MG63 (cell line): ENCODE data around the gene FAM219B. TPM values are rescaled to one million over a fixed set of nuclear protein-coding genes. Genes with fewer than 3 reads are reported as not detected.

Source experiments
- total RNA-seq: library from RNA; depleted of rRNA; stranded (reverse); fragments of >200 nt; shearing (Covaris generic); gene quantifications from 2 replicates; pipeline ENCODE4 v1.2.3, GENCODE V29; 2014; ENCODE audit warnings: low replicate concordance; rRNA removed

Gene FAM219B
- total RNA-seq, 1 experiment from 2014 or later = 22.6 TPM

Other genes with a start within 250 kb of the FAM219B start
- 18.2 and 22.1 TPM in 2 replicates for gene EDC3, start 210.8 kb downstream of the FAM219B start, total RNA-seq
- gene CYP1A1, start 181.3 kb downstream of the FAM219B start, total RNA-seq = 11.6 and 15.7 TPM in 2 replicates
- gene CYP1A2, start 158.0 kb downstream of the FAM219B start, total RNA-seq = 0.23 TPM in 1 of 2 replicates, not detected in the other
- gene CSK, start 124.8 kb downstream of the FAM219B start, total RNA-seq = 42.0 and 57.2 TPM in 2 replicates
- not detected in 2 replicates for gene LMAN1L, start 94.0 kb downstream of the FAM219B start, total RNA-seq
- gene CPLX3, start 80.2 kb downstream of the FAM219B start, total RNA-seq = not detected in 2 replicates
- 14.5 and 19.5 TPM in 2 replicates for gene ULK3, start 63.7 kb downstream of the FAM219B start, total RNA-seq
- 10.7 and 21.6 TPM in 2 replicates for gene SCAMP2, start 33.5 kb downstream of the FAM219B start, total RNA-seq
- 32.8 and 42.5 TPM in 2 replicates for gene MPI, start 16.8 kb downstream of the FAM219B start, total RNA-seq
- 343 and 426 TPM in 2 replicates for gene COX5A, start 31.2 kb upstream of the FAM219B start, total RNA-seq
- 9.7 and 19.0 TPM in 2 replicates for gene RPP25, start 49.9 kb upstream of the FAM219B start, total RNA-seq
- gene SCAMP5, start 88.7 kb upstream of the FAM219B start, total RNA-seq = 0.20 and 3.4 TPM in 2 replicates
- gene PPCDC, start 116.7 kb upstream of the FAM219B start, total RNA-seq = 10.8 and 31.9 TPM in 2 replicates